ENCODE measurements around the gene TENT5C.

- TF ChIP-seq JUNB (CRISPR knock-in tag; conservative IDR thresholded peaks at IDR 0.05) (no peak), SAP30 (IDR thresholded peaks at IDR 0.05; ENCODE audit: borderline replicate concordance, insufficient read depth, low read depth, low read length, poor library complexity, severe bottlenecking) (no peak), ZBTB33 (CRISPR knock-in tag; IDR thresholded peaks at IDR 0.05) (no peak), CHD7 (IDR thresholded peaks at IDR 0.05; ENCODE audit: low read depth, low read length) (no peak), SP2 (IDR thresholded peaks at IDR 0.05; ENCODE audit: extremely low read depth, low read depth, low read length, poor library complexity, severe bottlenecking) (no peak), TCF7 (IDR thresholded peaks at IDR 0.05; ENCODE audit: borderline replicate concordance) (no peak), ESRRA (IDR thresholded peaks at IDR 0.05; ENCODE audit: borderline replicate concordance, low read depth) (no peak), CXXC5 (CRISPR knock-in tag; IDR thresholded peaks at IDR 0.05) (no peak), CTCF (IDR thresholded peaks at IDR 0.05 in 2 of 3, conservative IDR thresholded peaks at IDR 0.05 in 1 of 3; ENCODE audit: insufficient read depth in 2 of 3, low read depth in 1 of 3, low read length in 3 of 3) (no peak), TCF3 (CRISPR knock-in tag; IDR thresholded peaks at IDR 0.05) (no peak), POLR2AphosphoS5 (IDR thresholded peaks at IDR 0.05; ENCODE audit: control insufficient read depth, insufficient read depth, low read depth, low read length) (no peak)
Measured at GRCh38 chr1:117632269-117633067, 26.6 kb downstream of the TENT5C start.

Data from K562 (cell line).